Naive thymus-derived CD4-positive, alpha-beta T cell (primary cell): ENCODE measurements around the gene ADAMTS16. TPM values are rescaled to one million over a fixed set of nuclear protein-coding genes. Genes with fewer than 3 reads are reported as not detected.

Experiments used
- ATAC-seq: fragments of 150-1000 bp; cut with Tn5 transposase; 2 replicates; pipeline ENCODE4 v1.10.0; 2021; ENCODE audit warnings: mild to moderate bottlenecking, moderate library complexity
- CTCF ChIA-PET: fragments of 350-600 bp; sonication (Branson Sonifier 250); formaldehyde crosslinking; loops from one replicate; lab custom pipeline; 2021; ENCODE audit warnings: antibody characterized with exemption; lab: Charles Lee
- POLR2A ChIA-PET: fragments of 350-600 bp; sonication (Branson Sonifier 250); formaldehyde crosslinking; loops from one replicate; lab custom pipeline; 2021; ENCODE audit warnings: antibody characterized with exemption, inconsistent platforms; lab: Charles Lee
- DNase-seq, 9 donors: peaks; one replicate each; pipeline versions ENCODE4 v3.0.0 to v3.0.0-alpha.2; 2020 to 2022; ENCODE audit warnings: mixed read lengths in 1 of 9
- H3K27ac ChIP-seq: one replicate; pipeline ENCODE4 v1.7.0; 2013; ENCODE audit warnings: mild to moderate bottlenecking, low read depth, low read length, moderate library complexity
- H3K27me3 ChIP-seq, 2 donors: one replicate each; pipeline ENCODE4 v1.7.0; 2013; ENCODE audit warnings: low read length in 2 of 2, mild to moderate bottlenecking in 2 of 2, moderate library complexity in 2 of 2; ENCODE audit not compliant: control insufficient read depth in 2 of 2, insufficient read depth in 2 of 2
- H3K36me3 ChIP-seq, 3 experiments: 1 replicate in 2 of 3; 2 replicates in 1 of 3; pipeline ENCODE4 v1.7.0; 2013; ENCODE audit warnings: low read length in 3 of 3, mild to moderate bottlenecking in 3 of 3, moderate library complexity in 1 of 3; ENCODE audit not compliant: insufficient read depth in 3 of 3, control insufficient read depth in 2 of 3
- H3K4me1 ChIP-seq, 2 donors: one replicate each; pipeline ENCODE4 v1.7.0; 2013; ENCODE audit warnings: low read length in 2 of 2, mild to moderate bottlenecking in 2 of 2, moderate library complexity in 1 of 2; ENCODE audit not compliant: control insufficient read depth in 2 of 2, insufficient read depth in 2 of 2
- H3K4me3 ChIP-seq: 2 replicates; pipeline ENCODE4 v1.7.0; 2013; ENCODE audit warnings: mild to moderate bottlenecking, low read length
- H3K9me3 ChIP-seq, 3 experiments: 1 replicate in 2 of 3; 2 replicates in 1 of 3; pipeline ENCODE4 v1.7.0; 2013; ENCODE audit warnings: low read length in 3 of 3; ENCODE audit not compliant: control insufficient read depth in 2 of 3
- H3K27ac Mint-ChIP-seq, 9 donors: one replicate each; pipeline ENCODE4 v1.8.0; 2020 to 2022; ENCODE audit warnings: mixed read lengths in 9 of 9, mild to moderate bottlenecking in 8 of 9, moderate library complexity in 5 of 9, inconsistent platforms in 2 of 9
- H3K27me3 Mint-ChIP-seq, 5 donors: one replicate each; pipeline ENCODE4 v1.8.0; 2021 to 2022; ENCODE audit warnings: mixed read lengths in 5 of 5, mild to moderate bottlenecking in 1 of 5
- H3K36me3 Mint-ChIP-seq, 5 donors: one replicate each; pipeline ENCODE4 v1.8.0; 2020 to 2022; ENCODE audit warnings: mixed read lengths in 5 of 5, mild to moderate bottlenecking in 3 of 5, inconsistent platforms in 1 of 5
- H3K4me1 Mint-ChIP-seq, 7 donors: one replicate each; pipeline ENCODE4 v1.8.0; 2020 to 2022; ENCODE audit warnings: mixed read lengths in 7 of 7, mild to moderate bottlenecking in 3 of 7, inconsistent platforms in 1 of 7
- H3K4me3 Mint-ChIP-seq, 10 donors: one replicate each; pipeline ENCODE4 v1.8.0; 2020 to 2022; ENCODE audit warnings: mild to moderate bottlenecking in 10 of 10, mixed read lengths in 10 of 10, moderate library complexity in 6 of 10, inconsistent platforms in 2 of 10
- H3K9me3 Mint-ChIP-seq, 11 donors: one replicate each; pipeline ENCODE4 v1.8.0; 2020 to 2022; ENCODE audit warnings: mixed read lengths in 11 of 11, mild to moderate bottlenecking in 4 of 11, inconsistent platforms in 1 of 11, moderate library complexity in 1 of 11
- intact Hi-C, 2 donors: fragments of 100-400 bp; cut with micrococcal nuclease; formaldehyde crosslinking; loops; one replicate each; pipeline ENCODE4 v1.15.1; 2023
- polyA plus RNA-seq, 2 donors: library from polyadenylated mRNA; unstranded; fragments of 300-500 nt; fragmentation: Illumina TruSeq; gene quantifications; one replicate each; pipeline ENCODE4 v1.2.3, GENCODE V29; 2021
- total RNA-seq, 6 experiments: library from RNA in 5 of 6; stranded (reverse) in 5 of 6; gene quantifications; 1 replicate in 5 of 6; 2 replicates in 1 of 6; pipeline ENCODE4 v1.2.3 and lab custom pipeline; 2021 to 2026

The ADAMTS16 gene
- total and polyA plus RNA-seq, 7 experiments from 2014 or later, result not detected

GRCh38 chr5:5219541-5219940, 79.4 kb downstream of the ADAMTS16 start:
- Mint-ChIP-seq H3K27ac (no peak overlapping the region), H3K27me3 (peaks cover 0 to 21% (median 7%) of the 10 kb centered on the region in 5 donors), H3K4me1 (no peaks in the 10 kb centered on the region), H3K36me3 (no peaks in the 10 kb centered on the region), H3K4me3 (no peak overlapping the region), H3K9me3 (peaks cover 0 to 6% (median 2%) of the 10 kb centered on the region in 11 donors)
- intact Hi-C loops, result no loop called here
- no peak for DNase-seq
- no peak for ATAC-seq
- H3K9me3 ChIP-seq, result no peaks in the 10 kb centered on the region
- no peak overlapping the region for H3K4me3 ChIP-seq
- H3K27ac ChIP-seq, result no peak overlapping the region
- H3K36me3 ChIP-seq, result no peaks in the 10 kb centered on the region
- H3K27me3 ChIP-seq, result no peaks in the 10 kb centered on the region
- no peaks in the 10 kb centered on the region for H3K4me1 ChIP-seq
- ChIA-PET CTCF (no interaction called here), POLR2A (no interaction called here)

- no peaks in the 10 kb centered on the region for H3K36me3 ChIP-seq
- H3K4me3 Mint-ChIP-seq, result no peak overlapping the region
- no peak for ATAC-seq
- H3K27ac Mint-ChIP-seq, result no peak overlapping the region
- peaks cover 0 to 21% (median 7%) of the 10 kb centered on the region in 5 donors for H3K27me3 Mint-ChIP-seq
- no peak overlapping the region for H3K27ac ChIP-seq
- H3K27me3 ChIP-seq, result no peaks in the 10 kb centered on the region
- peaks cover 0 to 7% (median 2%) of the 10 kb centered on the region in 11 donors for H3K9me3 Mint-ChIP-seq
- ChIA-PET POLR2A (no interaction called here), CTCF (no interaction called here)
- DNase-seq, result no peak
- no peaks in the 10 kb centered on the region for H3K36me3 Mint-ChIP-seq
- H3K9me3 ChIP-seq, result no peaks in the 10 kb centered on the region
- intact Hi-C loops, result no loop called here
- no peak overlapping the region for H3K4me3 ChIP-seq
- no peaks in the 10 kb centered on the region for H3K4me1 Mint-ChIP-seq
- no peaks in the 10 kb centered on the region for H3K4me1 ChIP-seq
Measured at GRCh38 chr5:5220901-5221631, 80.9 kb downstream of the ADAMTS16 start.

GRCh38 chr5:5221724-5222123, 81.6 kb downstream of the ADAMTS16 start:
- no peak overlapping the region for H3K27ac Mint-ChIP-seq
- intact Hi-C loops, result no loop called here
- Histone ChIP-seq H3K9me3 (no peaks in the 10 kb centered on the region), H3K27me3 (no peaks in the 10 kb centered on the region), H3K4me1 (no peaks in the 10 kb centered on the region), H3K27ac (no peak overlapping the region), H3K36me3 (no peaks in the 10 kb centered on the region), H3K4me3 (no peak overlapping the region)
- ChIA-PET POLR2A (no interaction called here), CTCF (no interaction called here)
- H3K4me3 Mint-ChIP-seq, result no peak overlapping the region
- H3K27me3 Mint-ChIP-seq, result peaks cover 0 to 23% (median 7%) of the 10 kb centered on the region in 5 donors
- H3K9me3 Mint-ChIP-seq, result peaks cover 0 to 7% (median 2%) of the 10 kb centered on the region in 11 donors
- no peaks in the 10 kb centered on the region for H3K36me3 Mint-ChIP-seq
- DNase-seq, result no peak
- no peaks in the 10 kb centered on the region for H3K4me1 Mint-ChIP-seq
- no peak for ATAC-seq

DNA sequence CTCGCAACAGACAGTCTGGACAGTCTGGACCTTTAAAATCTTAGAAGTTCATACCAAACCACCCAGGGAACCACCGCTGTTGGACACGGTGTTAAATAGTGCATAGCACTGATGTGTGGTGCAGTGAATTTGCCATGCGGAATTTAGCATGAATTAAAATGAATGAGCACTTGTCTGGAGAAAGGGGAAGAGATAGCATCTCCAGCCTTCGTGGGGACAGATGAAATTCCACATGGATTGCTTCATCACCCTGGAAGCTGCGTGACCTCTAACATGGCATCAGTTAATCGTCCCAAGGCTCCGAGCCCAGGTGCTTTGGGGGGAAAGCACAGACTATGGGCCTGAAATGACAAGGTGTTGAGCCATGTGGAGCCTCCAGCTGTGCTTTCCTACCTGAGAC, 91.4 kb downstream of the ADAMTS16 start:
- H3K4me1 ChIP-seq, result no peaks in the 10 kb centered on the region
- H3K27ac ChIP-seq, result no peak overlapping the region
- no peaks in the 10 kb centered on the region for H3K36me3 Mint-ChIP-seq
- ChIA-PET POLR2A (no interaction called here), CTCF (no interaction called here)
- no peak overlapping the region for H3K4me3 ChIP-seq
- no peak overlapping the region for H3K4me3 Mint-ChIP-seq
- intact Hi-C loops, result no loop called here
- H3K27ac Mint-ChIP-seq, result peak overlapping the region in 1 of 9 donors; percentile 36
- no peak for DNase-seq
- no peaks in the 10 kb centered on the region for H3K27me3 ChIP-seq
- no peaks in the 10 kb centered on the region for H3K36me3 ChIP-seq
- peaks cover 0 to 6% (median 0%) of the 10 kb centered on the region in 5 donors for H3K27me3 Mint-ChIP-seq
- H3K9me3 ChIP-seq, result no peaks in the 10 kb centered on the region
- peaks cover 0 to 6% (median 0%) of the 10 kb centered on the region in 11 donors for H3K9me3 Mint-ChIP-seq
- no peak for ATAC-seq
- no peaks in the 10 kb centered on the region for H3K4me1 Mint-ChIP-seq

GRCh38 chr5:5234912-5235311, 94.8 kb downstream of the ADAMTS16 start:
- Histone ChIP-seq H3K27me3 (no peaks in the 10 kb centered on the region), H3K27ac (no peak overlapping the region), H3K4me1 (no peaks in the 10 kb centered on the region), H3K9me3 (no peaks in the 10 kb centered on the region), H3K4me3 (no peak overlapping the region), H3K36me3 (no peaks in the 10 kb centered on the region)
- Mint-ChIP-seq H3K4me1 (no peaks in the 10 kb centered on the region), H3K27ac (no peak overlapping the region), H3K36me3 (peaks cover 0 to 3% (median 0%) of the 10 kb centered on the region in 5 donors), H3K4me3 (no peak overlapping the region), H3K9me3 (peaks cover 0 to 7% (median 0%) of the 10 kb centered on the region in 11 donors), H3K27me3 (peaks cover 0 to 5% (median 0%) of the 10 kb centered on the region in 5 donors)
- intact Hi-C loops, result no loop called here
- POLR2A ChIA-PET, result no interaction called here
- DNase-seq (no peak), ATAC-seq (no peak)
- CTCF ChIA-PET, result no interaction called here

DNA sequence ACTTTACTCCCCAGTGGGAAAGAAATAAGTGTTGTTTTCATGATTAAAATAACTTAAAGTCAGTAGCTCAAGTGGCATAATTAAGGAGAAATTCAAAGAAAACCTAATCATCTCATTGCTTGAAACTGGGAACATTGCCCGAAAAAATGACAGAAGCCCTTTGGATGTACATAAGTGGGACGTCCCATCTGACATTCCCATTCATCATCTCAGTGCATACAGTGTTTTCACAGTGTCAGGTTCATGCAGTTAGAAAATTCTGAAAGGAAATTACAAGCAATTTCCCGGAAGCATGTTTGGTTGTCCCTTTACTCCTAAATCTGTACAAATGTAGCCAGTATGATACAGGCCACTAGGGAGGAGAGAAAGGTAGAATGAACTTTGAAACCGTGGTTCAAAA, 95.6 kb downstream of the ADAMTS16 start:
- POLR2A ChIA-PET, result no interaction called here
- H3K4me1 Mint-ChIP-seq, result no peaks in the 10 kb centered on the region

GRCh38 chr5:5239191-5239590, 99.1 kb downstream of the ADAMTS16 start:
- intact Hi-C loops, result no loop called here
- CTCF ChIA-PET, result no interaction called here
- Histone ChIP-seq H3K27ac (no peak overlapping the region), H3K9me3 (no peaks in the 10 kb centered on the region), H3K4me1 (no peaks in the 10 kb centered on the region), H3K36me3 (no peaks in the 10 kb centered on the region), H3K4me3 (no peak overlapping the region), H3K27me3 (no peaks in the 10 kb centered on the region)
- ATAC-seq (no peak), DNase-seq (no peak)
- Mint-ChIP-seq H3K4me3 (no peak overlapping the region), H3K27ac (no peak overlapping the region), H3K9me3 (peaks cover 0 to 11% (median 3%) of the 10 kb centered on the region in 11 donors), H3K27me3 (peaks cover 0 to 18% (median 0%) of the 10 kb centered on the region in 5 donors), H3K4me1 (no peaks in the 10 kb centered on the region), H3K36me3 (peaks cover 0 to 3% (median 0%) of the 10 kb centered on the region in 5 donors)
- POLR2A ChIA-PET, result no interaction called here

More for the DNA sequence above, 95.6 kb downstream of the ADAMTS16 start:
- Histone ChIP-seq H3K36me3 (no peaks in the 10 kb centered on the region), H3K27me3 (no peaks in the 10 kb centered on the region), H3K27ac (no peak overlapping the region), H3K4me1 (no peaks in the 10 kb centered on the region), H3K4me3 (no peak overlapping the region), H3K9me3 (no peaks in the 10 kb centered on the region)
- intact Hi-C loops, result no loop called here
- CTCF ChIA-PET, result no interaction called here
- Mint-ChIP-seq H3K27ac (no peak overlapping the region), H3K36me3 (peaks cover 0 to 3% (median 0%) of the 10 kb centered on the region in 5 donors), H3K9me3 (peaks cover 0 to 7% (median under 1%) of the 10 kb centered on the region in 11 donors), H3K27me3 (peaks cover 0 to 5% (median 0%) of the 10 kb centered on the region in 5 donors), H3K4me3 (no peak overlapping the region)
- DNase-seq (no peak), ATAC-seq (no peak)
